Activated CD4-positive, alpha-beta T cell treated with anti-CD3 and anti-CD28 coated beads for 1 hour (primary cell): ENCODE measurements around the gene MSL3B.

ENCODE experiments used
- DNase-seq: peaks from one replicate; pipeline ENCODE4 v3.0.0-alpha.2; 2020

The MSL3B gene

GRCh38 chr2:233852056-233852455 is 16.1 kb downstream of the MSL3B start:
- DNase-seq = no peak

- DNase-seq = no peak
These were observed 17.0 kb downstream of the MSL3B start for GRCh38 chr2:233851169-233851568.

GRCh38 chr2:233850745-233851144 is 17.4 kb downstream of the MSL3B start:
- DNase-seq = no peak

- no peak for DNase-seq
These were observed 18.4 kb downstream of the MSL3B start for GRCh38 chr2:233849607-233850271.

- DNase-seq = no peak
These were observed 19.9 kb downstream of the MSL3B start for GRCh38 chr2:233848276-233848675.

GRCh38 chr2:233847248-233847898 is 20.8 kb downstream of the MSL3B start:
- no peak for DNase-seq

GRCh38 chr2:233846387-233847247 is 21.6 kb downstream of the MSL3B start:
- no peak for DNase-seq

GRCh38 chr2:233845301-233846060 is 22.7 kb downstream of the MSL3B start:
- no peak for DNase-seq

- DNase-seq = no peak
These were observed 23.4 kb downstream of the MSL3B start for GRCh38 chr2:233844836-233845235.

GRCh38 chr2:233844064-233844807 is 23.9 kb downstream of the MSL3B start:
- no peak for DNase-seq

- no peak for DNase-seq
These were observed 27.0 kb downstream of the MSL3B start for GRCh38 chr2:233841183-233841582.

- no peak for DNase-seq
These were observed 27.7 kb downstream of the MSL3B start for GRCh38 chr2:233840520-233840919.

- no peak for DNase-seq
These were observed 28.8 kb downstream of the MSL3B start for GRCh38 chr2:233839447-233839820.

- no peak for DNase-seq
These were observed 29.3 kb downstream of the MSL3B start for GRCh38 chr2:233838726-233839446.

GRCh38 chr2:233838251-233838650 is 29.9 kb downstream of the MSL3B start:
- no peak for DNase-seq

- DNase-seq = no peak
These were observed 30.4 kb downstream of the MSL3B start for GRCh38 chr2:233837694-233838229.

- DNase-seq = no peak
These were observed 31.8 kb downstream of the MSL3B start for GRCh38 chr2:233836359-233836758.

GRCh38 chr2:233835230-233836186 is 32.7 kb downstream of the MSL3B start:
- DNase-seq = no peak

GRCh38 chr2:233833345-233833744 is 34.8 kb downstream of the MSL3B start:
- no peak for DNase-seq

GRCh38 chr2:233832869-233833311 is 35.3 kb downstream of the MSL3B start:
- no peak for DNase-seq
